Esophagus squamous epithelium (tissue), 4 donors: Measurements from ENCODE around the gene GFM2.

Source experiments
- CTCF ChIP-seq, 6 experiments: fragments of 450-650 bp in 4 of 6; fragments of 200-600 bp in 2 of 6; sonication (generic) in 2 of 6; IDR thresholded peaks; one replicate each; pipeline ENCODE4 v1.5.1; 2016 to 2019; ENCODE audit warnings: antibody characterized with exemption in 6 of 6, mild to moderate bottlenecking in 4 of 6, moderate library complexity in 4 of 6
- POLR2A ChIP-seq, 4 donors: fragments of 450-650 bp; IDR thresholded peaks; one replicate each; pipeline ENCODE4 v1.6.1; 2017; ENCODE audit warnings: antibody characterized with exemption in 4 of 4, mild to moderate bottlenecking in 4 of 4, moderate library complexity in 3 of 4

GRCh38 chr5:74717596-74717995 lies 49.3 kb downstream of the GFM2 start:
- TF ChIP-seq POLR2A (IDR thresholded peaks at IDR 0.05) (no peak), CTCF (IDR thresholded peaks at IDR 0.05) (no peak)
